HCT116 (cell line): Measurements from ENCODE around the gene DMD. TPM values are rescaled to one million over a fixed set of nuclear protein-coding genes. Genes with fewer than 3 reads are reported as not detected.

Source experiments
- ATAC-seq: fragments of 200-7000 bp; cut with Tn5 transposase; 2 replicates; pipeline ENCODE4 v1.9.1; 2020; ENCODE audit warnings: mild to moderate bottlenecking, moderate library complexity
- BruUV-seq: library from RNA; stranded (reverse); fragments of 400-500 nt; replicated peaks from 2 replicates; lab custom pipeline; 2021; lab: Mats Ljungman, UMichigan
- CTCF ChIA-PET: fragments of 300-600 bp; sonication (Branson Sonifier 250); formaldehyde crosslinking; loops from one replicate; lab custom pipeline; 2021; ENCODE audit warnings: antibody characterized with exemption; lab: Charles Lee
- POLR2A ChIA-PET: fragments of 300-600, 350-600 bp; sonication (Branson Sonifier 250); formaldehyde crosslinking; loops from one replicate; lab custom pipeline; 2021; ENCODE audit warnings: antibody characterized with exemption; lab: Charles Lee
- RAD21 ChIA-PET, 2 experiments: fragments of 300-600 bp; sonication (Branson Sonifier 250); formaldehyde crosslinking; loops; one replicate each; lab custom pipeline; 2023; ENCODE audit warnings: low total read pairs in 2 of 2; ENCODE audit not compliant: uncharacterized antibody in 2 of 2, unreplicated experiment in 2 of 2, low non-redundant PET in 1 of 2; lab: Charles Lee
- DNase-seq: peaks from one replicate; pipeline ENCODE4 v3.0.0-alpha.2; 2010; ENCODE audit warnings: low read depth, low spot score
- H2AFZ ChIP-seq: fragments of 200-600 bp; shearing (Covaris generic), sonication (generic); 2 replicates; pipeline ENCODE4 v1.6.1; 2017; ENCODE audit warnings: low read depth, mixed run types, mixed read lengths, antibody characterized with exemption, low read length; ENCODE audit not compliant: poor library complexity, severe bottlenecking
- H3K27ac ChIP-seq: 2 replicates; pipeline ENCODE4 v1.5.1; 2012; ENCODE audit warnings: low read depth, low read length
- H3K27me3 ChIP-seq: fragments of 200-600 bp; sonication (generic); 2 replicates; pipeline ENCODE4 v1.6.1; 2016; ENCODE audit warnings: mixed run types, low read length, mixed read lengths; ENCODE audit not compliant: insufficient read depth
- H3K36me3 ChIP-seq, 2 experiments: fragments of 200-500 bp in 1 of 2; fragments of 200-600 bp in 1 of 2; sonication (Bioruptor generic) in 1 of 2; sonication (generic) in 1 of 2; 2 replicates each; pipeline versions ENCODE4 v1.5.1 to v1.6.1; 2014 to 2016; ENCODE audit warnings: low read length in 2 of 2, inconsistent platforms in 1 of 2, mixed read lengths in 1 of 2, mixed run types in 1 of 2; ENCODE audit not compliant: insufficient read depth in 2 of 2, control insufficient read depth in 1 of 2
- H3K4me1 ChIP-seq, 2 experiments: fragments of 200-600 bp in 1 of 2; sonication (generic) in 1 of 2; 2 replicates each; pipeline versions ENCODE4 v1.5.1 to v1.6.1; 2012 to 2017; ENCODE audit warnings: low read length in 2 of 2, inconsistent platforms in 1 of 2, mild to moderate bottlenecking in 1 of 2, mixed read lengths in 1 of 2, mixed run types in 1 of 2, moderate library complexity in 1 of 2; ENCODE audit not compliant: insufficient read depth in 2 of 2, control insufficient read depth in 1 of 2
- H3K4me2 ChIP-seq: fragments of 200-600 bp; sonication (generic); 2 replicates; pipeline ENCODE4 v1.6.1; 2017; ENCODE audit warnings: mixed run types, low read length, mixed read lengths
- H3K4me3 ChIP-seq, 2 experiments: fragments of 200-600 bp in 1 of 2; sonication (generic) in 1 of 2; replicated peaks in 1 of 2; 2 replicates each; pipeline ENCODE4 v1.5.1; 2011 to 2016; ENCODE audit warnings: low read length in 2 of 2, control low read depth in 1 of 2, low read depth in 1 of 2, mild to moderate bottlenecking in 1 of 2, mixed read lengths in 1 of 2, mixed run types in 1 of 2
- H3K79me2 ChIP-seq: fragments of 200-600 bp; sonication (generic); 2 replicates; pipeline ENCODE4 v1.6.1; 2017; ENCODE audit warnings: mild to moderate bottlenecking, mixed run types, low read length, moderate library complexity, mixed read lengths; ENCODE audit not compliant: insufficient read depth
- H3K9ac ChIP-seq: fragments of 200-600 bp; sonication (generic); 2 replicates; pipeline ENCODE4 v1.6.1; 2016; ENCODE audit warnings: low read length, mixed read lengths
- H3K9me2 ChIP-seq: fragments of 200-600 bp; sonication (generic), shearing (Covaris generic); 2 replicates; pipeline ENCODE4 v1.6.1; 2017; ENCODE audit warnings: mixed run types, mild to moderate bottlenecking, moderate library complexity; ENCODE audit not compliant: insufficient read depth
- H3K9me3 ChIP-seq, 2 experiments: fragments of 200-500 bp in 1 of 2; fragments of 200-600 bp in 1 of 2; sonication (Bioruptor generic) in 1 of 2; sonication (generic) in 1 of 2; 2 replicates each; pipeline ENCODE4 v1.6.1; 2014 to 2017; ENCODE audit warnings: low read length in 2 of 2, mixed read lengths in 2 of 2, inconsistent platforms in 1 of 2, low read depth in 1 of 2, mild to moderate bottlenecking in 1 of 2, mixed run types in 1 of 2, moderate library complexity in 1 of 2; ENCODE audit not compliant: control insufficient read depth in 1 of 2, insufficient read depth in 1 of 2
- H4K20me1 ChIP-seq: fragments of 200-600 bp; sonication (generic), shearing (Covaris generic); 2 replicates; pipeline ENCODE4 v1.6.1; 2017; ENCODE audit warnings: mixed run types, mild to moderate bottlenecking, moderate library complexity; ENCODE audit not compliant: insufficient read depth
- CTCF ChIP-seq, 3 experiments: fragments of 200-600 bp in 1 of 3; sonication (generic) in 1 of 3; IDR thresholded peaks in 2 of 3; conservative IDR thresholded peaks in 1 of 3; 2 replicates each; pipeline ENCODE4 v1.5.1; 2012 to 2017; ENCODE audit warnings: low read depth in 2 of 3, low read length in 2 of 3, antibody characterized with exemption in 1 of 3, borderline replicate concordance in 1 of 3, control low read depth in 1 of 3, mild to moderate bottlenecking in 1 of 3, mixed read lengths in 1 of 3, mixed run types in 1 of 3, moderate library complexity in 1 of 3; ENCODE audit not compliant: insufficient read depth in 1 of 3
- EGR1 ChIP-seq: IDR thresholded peaks from 2 replicates; pipeline ENCODE4 v1.6.1; 2012; ENCODE audit warnings: low read depth
- ELF1 ChIP-seq: IDR thresholded peaks from 2 replicates; pipeline ENCODE4 v1.6.1; 2012; ENCODE audit warnings: low read depth, borderline replicate concordance
- EZH2phosphoT487 ChIP-seq: fragments of 200-600 bp; IDR thresholded peaks from 2 replicates; pipeline ENCODE4 v1.6.1; 2018; ENCODE audit warnings: antibody characterized with exemption, borderline replicate concordance
- FOSL1 ChIP-seq: IDR thresholded peaks from 2 replicates; pipeline ENCODE4 v1.6.1; 2012; ENCODE audit warnings: low read depth
- POLR2A ChIP-seq: IDR thresholded peaks from 2 replicates; pipeline ENCODE4 v1.7.0; 2011; ENCODE audit warnings: borderline replicate concordance; ENCODE audit not compliant: insufficient read depth, insufficient read length; ENCODE audit errors: extremely low read depth
- POLR2AphosphoS5 ChIP-seq: IDR thresholded peaks from 2 replicates; pipeline ENCODE4 v1.6.1; 2011; ENCODE audit warnings: mild to moderate bottlenecking, low read depth, low read length, moderate library complexity
- RAD21 ChIP-seq: IDR thresholded peaks from 2 replicates; pipeline ENCODE4 v1.6.1; 2012; ENCODE audit warnings: low read depth, mild to moderate bottlenecking
- SIN3A ChIP-seq: IDR thresholded peaks from 2 replicates; pipeline ENCODE4 v1.6.1; 2012; ENCODE audit warnings: low read depth
- SP1 ChIP-seq: IDR thresholded peaks from 2 replicates; pipeline ENCODE4 v1.6.1; 2012; ENCODE audit warnings: low read depth
- SRF ChIP-seq: IDR thresholded peaks from 2 replicates; pipeline ENCODE4 v1.6.1; 2012; ENCODE audit warnings: low read depth
- TCF7L2 ChIP-seq: IDR thresholded peaks from 2 replicates; pipeline ENCODE4 v1.7.0; 2011; ENCODE audit warnings: borderline replicate concordance, inconsistent platforms; ENCODE audit not compliant: insufficient read depth, insufficient read length; ENCODE audit errors: extremely low read depth
- ZBTB33 ChIP-seq: IDR thresholded peaks from 2 replicates; pipeline ENCODE4 v1.6.1; 2011; ENCODE audit warnings: mild to moderate bottlenecking, low read length, moderate library complexity; ENCODE audit not compliant: insufficient replicate concordance; ENCODE audit errors: extremely low read depth
- ZFX ChIP-seq: fragments of 450-650 bp; IDR thresholded peaks from 2 replicates; pipeline ENCODE4 v1.6.1; 2017
- ZNF274 ChIP-seq: fragments of 200-500 bp; sonication (Bioruptor generic); IDR thresholded peaks from 2 replicates; pipeline ENCODE4 v1.6.1; 2014; ENCODE audit warnings: mild to moderate bottlenecking, low read depth, low read length, inconsistent platforms
- intact Hi-C: fragments of 100-400 bp; cut with micrococcal nuclease; formaldehyde crosslinking; loops from 2 replicates; pipeline ENCODE4 v1.10.0; 2022
- total RNA-seq: library from RNA; stranded (reverse); gene quantifications from one replicate; pipeline ENCODE4 v1.2.1, GENCODE V29; 2021; ENCODE audit not compliant: unreplicated experiment
- TF ChIP-seq, protein P1 (sequence below): IDR thresholded peaks from 2 replicates; pipeline ENCODE4 v1.6.1; 2012; ENCODE audit warnings: low read depth

DMD gene
- total RNA-seq, 1 experiment from 2014 or later: 0.05 TPM

- no peak for TF ChIP-seq ZBTB33
- TF ChIP-seq TCF7L2: no peak
- no peak for TF ChIP-seq RAD21
- TF ChIP-seq, all 23 proteins: peak for 0
Measured at GRCh38 chrX:32572644-32573043, 638.7 kb downstream of the DMD start (continued).

GRCh38 chrX:32571579-32571978, 639.8 kb downstream of the DMD start:
- no peaks in the 10 kb centered on the region for H3K9me2 ChIP-seq
- H3K4me3 ChIP-seq: no peak overlapping the region
- no peak for ATAC-seq
- no peaks in the 10 kb centered on the region for H3K79me2 ChIP-seq
- H3K36me3 ChIP-seq: no peaks in the 10 kb centered on the region
- H3K27ac ChIP-seq: no peak overlapping the region
- intact Hi-C loops: no loop called here
- H4K20me1 ChIP-seq: no peaks in the 10 kb centered on the region
- no peak overlapping the region for H3K9ac ChIP-seq
- no peaks in the 10 kb centered on the region for H3K9me3 ChIP-seq
- no peak for DNase-seq
- BruUV-seq: no TSS peak
- POLR2A ChIA-PET: no interaction called here
- no peaks in the 10 kb centered on the region for H3K27me3 ChIP-seq
- RAD21 ChIA-PET: no interaction called here
- CTCF ChIA-PET: no interaction called here
- no peak overlapping the region for H3K4me2 ChIP-seq
- no peak overlapping the region for H2AFZ ChIP-seq
- no peaks in the 10 kb centered on the region for H3K4me1 ChIP-seq
- TF ChIP-seq POLR2A (no peak), ZFX (no peak), EZH2phosphoT487 (no peak), FOSL1 (no peak), EGR1 (no peak), ZBTB33 (no peak), SRF (no peak), ELF1 (no peak), CTCF (IDR thresholded peaks at IDR 0.05 in 2 of 3, conservative IDR thresholded peaks at IDR 0.05 in 1 of 3; ENCODE audit: borderline replicate concordance in 1 of 3, insufficient read depth in 1 of 3, low read depth in 2 of 3, low read length in 2 of 3) (no peak), POLR2AphosphoS5 (no peak), SIN3A (no peak), RAD21 (no peak), ZNF274 (no peak), SP1 (no peak)
- TF ChIP-seq, protein P1, sequence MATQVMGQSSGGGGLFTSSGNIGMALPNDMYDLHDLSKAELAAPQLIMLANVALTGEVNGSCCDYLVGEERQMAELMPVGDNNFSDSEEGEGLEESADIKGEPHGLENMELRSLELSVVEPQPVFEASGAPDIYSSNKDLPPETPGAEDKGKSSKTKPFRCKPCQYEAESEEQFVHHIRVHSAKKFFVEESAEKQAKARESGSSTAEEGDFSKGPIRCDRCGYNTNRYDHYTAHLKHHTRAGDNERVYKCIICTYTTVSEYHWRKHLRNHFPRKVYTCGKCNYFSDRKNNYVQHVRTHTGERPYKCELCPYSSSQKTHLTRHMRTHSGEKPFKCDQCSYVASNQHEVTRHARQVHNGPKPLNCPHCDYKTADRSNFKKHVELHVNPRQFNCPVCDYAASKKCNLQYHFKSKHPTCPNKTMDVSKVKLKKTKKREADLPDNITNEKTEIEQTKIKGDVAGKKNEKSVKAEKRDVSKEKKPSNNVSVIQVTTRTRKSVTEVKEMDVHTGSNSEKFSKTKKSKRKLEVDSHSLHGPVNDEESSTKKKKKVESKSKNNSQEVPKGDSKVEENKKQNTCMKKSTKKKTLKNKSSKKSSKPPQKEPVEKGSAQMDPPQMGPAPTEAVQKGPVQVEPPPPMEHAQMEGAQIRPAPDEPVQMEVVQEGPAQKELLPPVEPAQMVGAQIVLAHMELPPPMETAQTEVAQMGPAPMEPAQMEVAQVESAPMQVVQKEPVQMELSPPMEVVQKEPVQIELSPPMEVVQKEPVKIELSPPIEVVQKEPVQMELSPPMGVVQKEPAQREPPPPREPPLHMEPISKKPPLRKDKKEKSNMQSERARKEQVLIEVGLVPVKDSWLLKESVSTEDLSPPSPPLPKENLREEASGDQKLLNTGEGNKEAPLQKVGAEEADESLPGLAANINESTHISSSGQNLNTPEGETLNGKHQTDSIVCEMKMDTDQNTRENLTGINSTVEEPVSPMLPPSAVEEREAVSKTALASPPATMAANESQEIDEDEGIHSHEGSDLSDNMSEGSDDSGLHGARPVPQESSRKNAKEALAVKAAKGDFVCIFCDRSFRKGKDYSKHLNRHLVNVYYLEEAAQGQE: no peak
